NCI-H774 (cell line): ENCODE data around the gene KRTAP4-3.
"Not testable (repeated sequence)": the region's sequence is repeated elsewhere in the genome, so short reads cannot be mapped to it uniquely, and the experiment has no call there.

ENCODE experiments used
- DNase-seq: peaks from one replicate; lab custom pipeline; 2025; lab: John Stamatoyannopoulos, UW

Gene KRTAP4-3

GRCh38 chr17:41117846-41118386 is 50.1 kb downstream of the KRTAP4-3 start, which contains the start of gene KRTAP4-11:
Gene KRTAP4-11 (minus strand): TSS chr17:41118373. CDS start chr17:41118315, 58 bp downstream.
- not testable (repeated sequence) for DNase-seq
